HEK293 (cell line): ENCODE measurements around the gene OAF.
A peak's percentile ranks its signal among the peaks of the same experiment; 100 is the strongest.

Experiments
- CTCF ChIA-PET: fragments of 350-600 bp; formaldehyde crosslinking; extraction: SDS; loops from one replicate; lab custom pipeline; 2021; ENCODE audit warnings: antibody characterized with exemption; lab: Yijun Ruan, JAX
- POLR2A ChIA-PET: fragments of 300-600 bp; formaldehyde crosslinking; extraction: SDS; loops from one replicate; lab custom pipeline; 2020; ENCODE audit warnings: antibody characterized with exemption, inconsistent platforms; lab: Yijun Ruan, JAX
- H3K27ac ChIP-seq: fragments of 200-500 bp; sonication (Bioruptor generic); 2 replicates; pipeline ENCODE4 v1.5.1; 2014; ENCODE audit warnings: low read depth, low read length, control low read depth, inconsistent platforms; ENCODE audit errors: extremely low read depth
- H3K36me3 ChIP-seq, 2 experiments: fragments of 200-500 bp in 1 of 2; sonication (Bioruptor generic) in 1 of 2; 1 replicate in 1 of 2; 2 replicates in 1 of 2; pipeline ENCODE4 v1.5.1; 2014 to 2017; ENCODE audit warnings: inconsistent platforms in 2 of 2, low read length in 2 of 2; ENCODE audit not compliant: control insufficient read depth in 2 of 2, insufficient read depth in 1 of 2
- H3K4me1 ChIP-seq: fragments of 200-500 bp; sonication (Bioruptor generic); 2 replicates; pipeline ENCODE4 v1.5.1; 2014; ENCODE audit warnings: mild to moderate bottlenecking, low read length, inconsistent platforms; ENCODE audit not compliant: control insufficient read depth, insufficient read depth
- H3K4me3 ChIP-seq: 2 replicates; pipeline ENCODE4 v1.5.1; 2011; ENCODE audit warnings: low read depth, mild to moderate bottlenecking, control low read depth, low read length, moderate library complexity
- H3K9me3 ChIP-seq: fragments of 200-500 bp; sonication (Bioruptor generic); 2 replicates; pipeline ENCODE4 v1.5.1; 2014; ENCODE audit warnings: low read depth, low read length, inconsistent platforms; ENCODE audit not compliant: control insufficient read depth, insufficient read depth
- GLIS2 ChIP-seq: fragments of 450-650 bp; formaldehyde crosslinking; IDR thresholded peaks from 2 replicates; pipeline ENCODE4 v1.5.1; 2016; ENCODE audit warnings: missing biosample characterization, missing genetic modification characterization
- KLF16 ChIP-seq: fragments of 450-650 bp; formaldehyde crosslinking; IDR thresholded peaks from 2 replicates; pipeline ENCODE4 v1.5.1; 2017; ENCODE audit warnings: missing biosample characterization, missing genetic modification characterization
- PRDM1 ChIP-seq: fragments of 450-650 bp; formaldehyde crosslinking; IDR thresholded peaks from 2 replicates; pipeline ENCODE4; 2016; ENCODE audit warnings: missing biosample characterization, missing genetic modification characterization
- RBAK ChIP-seq: fragments of 450-650 bp; formaldehyde crosslinking; IDR thresholded peaks from 2 replicates; pipeline ENCODE4 v1.5.1; 2016; ENCODE audit warnings: missing biosample characterization, missing genetic modification characterization
- SALL2 ChIP-seq: fragments of 450-650 bp; formaldehyde crosslinking; IDR thresholded peaks from 2 replicates; pipeline ENCODE4 v1.5.0; 2017; ENCODE audit warnings: missing biosample characterization, mild to moderate bottlenecking, missing genetic modification characterization, borderline replicate concordance
- TRIM28 ChIP-seq: IDR thresholded peaks from 2 replicates; pipeline ENCODE4 v1.6.1; 2011; ENCODE audit warnings: low read length, control low read depth, borderline replicate concordance
- ZBTB17 ChIP-seq: fragments of 450-650 bp; formaldehyde crosslinking; IDR thresholded peaks from 2 replicates; pipeline ENCODE4 v1.5.1; 2016; ENCODE audit warnings: missing biosample characterization, missing genetic modification characterization
- ZBTB48 ChIP-seq: fragments of 450-650 bp; formaldehyde crosslinking; IDR thresholded peaks from 2 replicates; pipeline ENCODE4 v1.5.1; 2016; ENCODE audit warnings: missing biosample characterization, missing genetic modification characterization
- ZNF169 ChIP-seq: fragments of 450-650 bp; formaldehyde crosslinking; IDR thresholded peaks from 2 replicates; pipeline ENCODE4 v1.5.1; 2016; ENCODE audit warnings: missing biosample characterization, missing genetic modification characterization
- ZNF2 ChIP-seq: fragments of 450-650 bp; formaldehyde crosslinking; IDR thresholded peaks from 2 replicates; pipeline ENCODE4 v1.5.1; 2016; ENCODE audit warnings: missing biosample characterization, missing genetic modification characterization
- ZNF223 ChIP-seq: fragments of 450-650 bp; formaldehyde crosslinking; IDR thresholded peaks from 2 replicates; pipeline ENCODE4 v1.5.1; 2016; ENCODE audit warnings: missing biosample characterization, missing genetic modification characterization
- ZNF23 ChIP-seq: fragments of 450-650 bp; formaldehyde crosslinking; IDR thresholded peaks from 2 replicates; pipeline ENCODE4 v1.5.1; 2016; ENCODE audit warnings: missing biosample characterization, missing genetic modification characterization, borderline replicate concordance
- ZNF280C ChIP-seq: fragments of 450-650 bp; formaldehyde crosslinking; IDR thresholded peaks from 2 replicates; pipeline ENCODE4 v1.5.1; 2016; ENCODE audit warnings: missing biosample characterization, missing genetic modification characterization
- ZNF366 ChIP-seq: fragments of 450-650 bp; formaldehyde crosslinking; conservative IDR thresholded peaks from 2 replicates; pipeline ENCODE4 v1.5.1; 2016; ENCODE audit warnings: missing biosample characterization, missing genetic modification characterization
- ZNF423 ChIP-seq: fragments of 450-650 bp; formaldehyde crosslinking; IDR thresholded peaks from 2 replicates; pipeline ENCODE4 v1.5.1; 2016; ENCODE audit warnings: missing biosample characterization, missing genetic modification characterization
- ZNF473 ChIP-seq: fragments of 450-650 bp; formaldehyde crosslinking; IDR thresholded peaks from 2 replicates; pipeline ENCODE4 v1.5.1; 2017; ENCODE audit warnings: missing biosample characterization, missing genetic modification characterization
- ZNF518A ChIP-seq: fragments of 450-650 bp; formaldehyde crosslinking; conservative IDR thresholded peaks from 2 replicates; pipeline ENCODE4 v1.5.1; 2016; ENCODE audit warnings: low read depth, missing biosample characterization, missing genetic modification characterization
- ZNF544 ChIP-seq: fragments of 450-650 bp; formaldehyde crosslinking; IDR thresholded peaks from 2 replicates; pipeline ENCODE4 v1.5.0; 2017; ENCODE audit warnings: missing biosample characterization, missing genetic modification characterization
- ZNF610 ChIP-seq: fragments of 450-650 bp; formaldehyde crosslinking; IDR thresholded peaks from 2 replicates; pipeline ENCODE4 v1.5.1; 2016; ENCODE audit warnings: missing biosample characterization, missing genetic modification characterization, borderline replicate concordance
- ZNF624 ChIP-seq: fragments of 450-650 bp; formaldehyde crosslinking; IDR thresholded peaks from 2 replicates; pipeline ENCODE4 v1.5.1; 2017; ENCODE audit warnings: missing biosample characterization, missing genetic modification characterization
- ZNF654 ChIP-seq: fragments of 450-650 bp; formaldehyde crosslinking; IDR thresholded peaks from 2 replicates; pipeline ENCODE4 v1.5.1; 2016; ENCODE audit warnings: low read depth, missing biosample characterization, missing genetic modification characterization
- ZNF776 ChIP-seq: fragments of 450-650 bp; formaldehyde crosslinking; IDR thresholded peaks from 2 replicates; pipeline ENCODE4 v1.5.0; 2017; ENCODE audit warnings: missing biosample characterization, missing genetic modification characterization, borderline replicate concordance
- TF ChIP-seq, protein P1 (sequence below): fragments of 450-650 bp; formaldehyde crosslinking; IDR thresholded peaks from 2 replicates; pipeline ENCODE4 v1.5.1; 2017; ENCODE audit warnings: missing biosample characterization, missing genetic modification characterization
- TF ChIP-seq, protein P2 (sequence below): fragments of 450-650 bp; formaldehyde crosslinking; IDR thresholded peaks from 2 replicates; pipeline ENCODE4 v1.5.1; 2016; ENCODE audit warnings: missing biosample characterization, missing genetic modification characterization, borderline replicate concordance

The OAF gene

DNA sequence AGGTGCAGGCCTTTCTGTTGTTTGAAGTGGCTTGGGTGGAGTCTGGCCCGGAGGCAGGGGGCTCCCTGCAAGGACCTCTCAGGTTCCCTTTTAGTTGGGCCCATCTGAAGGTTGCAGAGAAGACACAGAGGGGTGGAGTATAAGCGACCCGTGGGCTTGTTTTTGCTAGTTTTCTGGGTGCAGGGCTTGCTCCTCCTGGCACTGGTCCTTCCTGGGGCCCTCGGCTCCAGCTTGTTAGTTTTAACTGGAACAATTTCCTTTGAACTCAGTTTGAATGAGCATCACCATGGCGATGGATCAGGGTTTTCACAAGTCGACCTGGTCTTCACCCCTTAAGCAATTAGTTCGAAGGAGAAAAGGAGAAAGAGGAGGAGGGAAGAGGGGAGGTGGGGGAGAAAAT is 28.5 kb upstream of the OAF start (continued):
- no peak for TF ChIP-seq ZNF473
- TF ChIP-seq, all 188 proteins: peak for 0

DNA sequence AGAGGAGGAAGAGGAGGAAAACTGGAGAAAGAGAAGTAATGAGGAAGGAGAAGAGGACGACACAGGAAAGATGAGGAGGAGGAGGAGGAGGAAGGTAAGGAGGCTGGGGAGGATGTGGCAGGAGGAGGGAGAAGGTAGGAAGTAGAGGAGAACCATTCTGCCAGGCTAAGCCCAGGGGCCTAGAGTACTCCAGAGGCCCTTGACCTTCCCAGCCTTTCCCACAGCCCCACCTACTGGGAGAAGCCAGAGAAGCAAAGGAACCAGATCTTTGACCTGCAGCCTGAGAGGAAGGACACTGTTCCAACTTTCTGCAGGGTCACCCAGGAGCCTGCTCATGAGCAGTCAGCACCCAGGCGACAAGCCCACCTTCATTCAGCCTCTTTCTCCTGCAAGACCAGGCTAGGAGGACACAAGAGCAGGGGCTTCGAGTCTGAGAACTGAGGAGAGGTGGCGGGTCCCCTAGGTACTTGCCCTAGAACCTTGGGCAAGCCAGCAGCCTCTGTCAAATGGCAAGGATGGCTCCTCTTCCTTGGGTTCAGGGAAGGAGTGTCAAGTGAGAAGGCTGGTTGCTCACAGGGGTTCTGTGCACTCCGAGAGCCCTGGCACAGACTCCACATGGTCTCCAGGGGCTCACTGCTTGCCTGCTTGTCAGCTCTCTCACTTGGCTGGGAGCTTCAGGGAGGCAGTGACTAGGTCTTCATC is 27.9 kb upstream of the OAF start:
- ChIA-PET POLR2A (no interaction called here), CTCF (interaction anchor here (0.6 to 1.0 kb wide), 6 partner anchors 9 to 873 kb away, joined by 3 to 5 read pairs (median 4); no protein-coding TSS in a partner anchor)
- Histone ChIP-seq H3K27ac (no peak overlapping the region), H3K4me1 (no peaks in the 10 kb centered on the region), H3K9me3 (no peaks in the 10 kb centered on the region), H3K36me3 (no peaks in the 10 kb centered on the region), H3K4me3 (no peak overlapping the region)
- no peak for TF ChIP-seq ZNF169
- TF ChIP-seq PRDM1 (tag by site-specific recombination), result peak; percentile 22; the same call in 1 of the 2 replicates
- TF ChIP-seq TRIM28, result no peak
- no peak for TF ChIP-seq ZNF280C
- TF ChIP-seq, protein P1, sequence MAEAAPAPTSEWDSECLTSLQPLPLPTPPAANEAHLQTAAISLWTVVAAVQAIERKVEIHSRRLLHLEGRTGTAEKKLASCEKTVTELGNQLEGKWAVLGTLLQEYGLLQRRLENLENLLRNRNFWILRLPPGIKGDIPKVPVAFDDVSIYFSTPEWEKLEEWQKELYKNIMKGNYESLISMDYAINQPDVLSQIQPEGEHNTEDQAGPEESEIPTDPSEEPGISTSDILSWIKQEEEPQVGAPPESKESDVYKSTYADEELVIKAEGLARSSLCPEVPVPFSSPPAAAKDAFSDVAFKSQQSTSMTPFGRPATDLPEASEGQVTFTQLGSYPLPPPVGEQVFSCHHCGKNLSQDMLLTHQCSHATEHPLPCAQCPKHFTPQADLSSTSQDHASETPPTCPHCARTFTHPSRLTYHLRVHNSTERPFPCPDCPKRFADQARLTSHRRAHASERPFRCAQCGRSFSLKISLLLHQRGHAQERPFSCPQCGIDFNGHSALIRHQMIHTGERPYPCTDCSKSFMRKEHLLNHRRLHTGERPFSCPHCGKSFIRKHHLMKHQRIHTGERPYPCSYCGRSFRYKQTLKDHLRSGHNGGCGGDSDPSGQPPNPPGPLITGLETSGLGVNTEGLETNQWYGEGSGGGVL (tag by site-specific recombination), result peak; percentile 23; the same call in 1 of the 2 replicates
- TF ChIP-seq ZNF776 (tag by site-specific recombination), result 0 out of 2 replicates have a peak, but pooled peaks have one; percentile 54
- TF ChIP-seq ZNF544 (tag by site-specific recombination), result no peak
- TF ChIP-seq RBAK (tag by site-specific recombination), result no peak
- TF ChIP-seq ZNF423 (tag by site-specific recombination), result no peak
- TF ChIP-seq GLIS2 (tag by site-specific recombination), result no peak
- TF ChIP-seq ZBTB17 (tag by site-specific recombination), result 0 out of 2 replicates have a peak, but pooled peaks have one; percentile 13
- no peak for TF ChIP-seq KLF16 (tag by site-specific recombination)
- TF ChIP-seq ZNF518A (tag by site-specific recombination), result no peak
- TF ChIP-seq ZNF473, result 0 out of 2 replicates have a peak, but pooled peaks have one; percentile 21
- no peak for TF ChIP-seq ZNF2
- no peak for TF ChIP-seq ZBTB48 (tag by site-specific recombination)
- TF ChIP-seq ZNF223 (tag by site-specific recombination), result no peak
- peak; percentile 70 for TF ChIP-seq ZNF366 (tag by site-specific recombination)
- TF ChIP-seq, protein P2, sequence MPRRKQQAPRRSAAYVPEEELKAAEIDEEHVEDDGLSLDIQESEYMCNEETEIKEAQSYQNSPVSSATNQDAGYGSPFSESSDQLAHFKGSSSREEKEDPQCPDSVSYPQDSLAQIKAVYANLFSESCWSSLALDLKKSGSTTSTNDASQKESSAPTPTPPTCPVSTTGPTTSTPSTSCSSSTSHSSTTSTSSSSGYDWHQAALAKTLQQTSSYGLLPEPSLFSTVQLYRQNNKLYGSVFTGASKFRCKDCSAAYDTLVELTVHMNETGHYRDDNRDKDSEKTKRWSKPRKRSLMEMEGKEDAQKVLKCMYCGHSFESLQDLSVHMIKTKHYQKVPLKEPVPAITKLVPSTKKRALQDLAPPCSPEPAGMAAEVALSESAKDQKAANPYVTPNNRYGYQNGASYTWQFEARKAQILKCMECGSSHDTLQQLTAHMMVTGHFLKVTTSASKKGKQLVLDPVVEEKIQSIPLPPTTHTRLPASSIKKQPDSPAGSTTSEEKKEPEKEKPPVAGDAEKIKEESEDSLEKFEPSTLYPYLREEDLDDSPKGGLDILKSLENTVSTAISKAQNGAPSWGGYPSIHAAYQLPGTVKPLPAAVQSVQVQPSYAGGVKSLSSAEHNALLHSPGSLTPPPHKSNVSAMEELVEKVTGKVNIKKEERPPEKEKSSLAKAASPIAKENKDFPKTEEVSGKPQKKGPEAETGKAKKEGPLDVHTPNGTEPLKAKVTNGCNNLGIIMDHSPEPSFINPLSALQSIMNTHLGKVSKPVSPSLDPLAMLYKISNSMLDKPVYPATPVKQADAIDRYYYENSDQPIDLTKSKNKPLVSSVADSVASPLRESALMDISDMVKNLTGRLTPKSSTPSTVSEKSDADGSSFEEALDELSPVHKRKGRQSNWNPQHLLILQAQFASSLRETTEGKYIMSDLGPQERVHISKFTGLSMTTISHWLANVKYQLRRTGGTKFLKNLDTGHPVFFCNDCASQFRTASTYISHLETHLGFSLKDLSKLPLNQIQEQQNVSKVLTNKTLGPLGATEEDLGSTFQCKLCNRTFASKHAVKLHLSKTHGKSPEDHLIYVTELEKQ (tag by site-specific recombination), result no peak
- TF ChIP-seq ZNF23 (tag by site-specific recombination), result no peak
- TF ChIP-seq ZNF610, result no peak
- 0 out of 2 replicates have a peak, but pooled peaks have one; percentile 59 for TF ChIP-seq ZNF624 (tag by site-specific recombination)
- no peak for TF ChIP-seq SALL2 (tag by site-specific recombination)
- TF ChIP-seq ZNF654 (tag by site-specific recombination), result peak; percentile 31
